B cell (primary cell): ENCODE measurements around the gene MRPS22. TPM values are rescaled to one million over a fixed set of nuclear protein-coding genes. Genes with fewer than 3 reads are reported as not detected.

Experiments
- ATAC-seq: fragments of 200-7000 bp; cut with Tn5 transposase; one replicate; pipeline ENCODE4 v1.10.0; 2021; ENCODE audit warnings: low read depth, mild to moderate bottlenecking, moderate number of reproducible peaks, moderate library complexity
- CTCF ChIA-PET: fragments of 350-600 bp; sonication (Branson Sonifier 250); formaldehyde crosslinking; loops from one replicate; lab custom pipeline; 2021; ENCODE audit warnings: antibody characterized with exemption, inconsistent platforms; lab: Charles Lee
- POLR2A ChIA-PET: fragments of 350-600 bp; sonication (Branson Sonifier 250); formaldehyde crosslinking; loops from one replicate; lab custom pipeline; 2021; ENCODE audit warnings: antibody characterized with exemption; lab: Charles Lee
- DNase-seq: peaks from one replicate; pipeline ENCODE4 v3.0.0; 2013
- H2AFZ ChIP-seq: 2 replicates; pipeline ENCODE4 v1.6.1; 2012; ENCODE audit warnings: mild to moderate bottlenecking, low read depth, low read length; ENCODE audit not compliant: insufficient read depth, poor library complexity, severe bottlenecking
- H3K27ac ChIP-seq, 2 donors: 1 replicate in 1 of 2; 2 replicates in 1 of 2; pipeline ENCODE4 v1.5.1; 2012 to 2013; ENCODE audit warnings: low read length in 2 of 2, mild to moderate bottlenecking in 2 of 2, moderate library complexity in 1 of 2
- H3K27me3 ChIP-seq, 4 experiments: fragments of 200-600 bp in 1 of 4; sonication (generic) in 1 of 4; replicated peaks in 1 of 4; 1 replicate in 2 of 4; 2 replicates in 2 of 4; pipeline versions ENCODE4 v1.6.1 to v1.7.0; 2013 to 2016; ENCODE audit warnings: low read length in 3 of 4, mild to moderate bottlenecking in 2 of 4, mixed read lengths in 1 of 4, moderate library complexity in 1 of 4; ENCODE audit not compliant: insufficient read depth in 4 of 4, control insufficient read depth in 3 of 4; ENCODE audit errors: control extremely low read depth in 1 of 4
- H3K36me3 ChIP-seq, 2 experiments: replicated peaks in 1 of 2; 1 replicate in 1 of 2; 2 replicates in 1 of 2; pipeline versions ENCODE4 v1.6.1 to v1.7.1; 2013; ENCODE audit warnings: low read length in 1 of 2; ENCODE audit not compliant: insufficient read depth in 2 of 2, control insufficient read depth in 1 of 2; ENCODE audit errors: control extremely low read depth in 1 of 2, extremely low read depth in 1 of 2
- H3K4me1 ChIP-seq, 2 donors: fragments of 200-600 bp in 1 of 2; sonication (generic) in 1 of 2; 1 replicate in 1 of 2; 2 replicates in 1 of 2; pipeline versions ENCODE4 v1.5.1 to v1.6.1; 2013 to 2017; ENCODE audit warnings: low read length in 2 of 2; ENCODE audit not compliant: control insufficient read depth in 2 of 2, insufficient read depth in 2 of 2
- H3K4me2 ChIP-seq: replicated peaks from 2 replicates; pipeline ENCODE3; 2012; ENCODE audit warnings: mild to moderate bottlenecking, low read depth, low read length; ENCODE audit not compliant: poor library complexity, severe bottlenecking
- H3K4me3 ChIP-seq, 5 experiments: fragments of 200-600 bp in 1 of 5; sonication (generic) in 1 of 5; 1 replicate in 3 of 5; 2 replicates in 2 of 5; pipeline versions ENCODE4 v1.5.1 to v1.7.0; 2011 to 2016; ENCODE audit warnings: low read length in 4 of 5, mild to moderate bottlenecking in 4 of 5, low read depth in 2 of 5, control low read depth in 1 of 5, moderate library complexity in 1 of 5; ENCODE audit not compliant: insufficient read depth in 1 of 5; ENCODE audit errors: control extremely low read depth in 1 of 5, extremely low read depth in 1 of 5
- H3K79me2 ChIP-seq: fragments of 200-600 bp; sonication (generic); one replicate; pipeline ENCODE4 v1.6.0; 2016; ENCODE audit warnings: low read length; ENCODE audit not compliant: control insufficient read depth, insufficient read depth
- H3K9ac ChIP-seq: fragments of 200-600 bp; sonication (generic); 2 replicates; pipeline ENCODE4 v1.6.1; 2017; ENCODE audit warnings: mild to moderate bottlenecking, low read length, moderate library complexity
- H3K9me3 ChIP-seq, 3 donors: one replicate each; pipeline versions ENCODE4 v1.6.1 to v1.7.1; 2013; ENCODE audit warnings: low read length in 2 of 3; ENCODE audit not compliant: control insufficient read depth in 2 of 3, insufficient read depth in 1 of 3; ENCODE audit errors: control extremely low read depth in 1 of 3
- H4K20me1 ChIP-seq: 2 replicates; pipeline ENCODE4 v1.6.0; 2012; ENCODE audit warnings: mild to moderate bottlenecking, low read length; ENCODE audit not compliant: insufficient read depth, control insufficient read depth, poor library complexity, severe bottlenecking
- H3K27ac Mint-ChIP-seq: one replicate; pipeline ENCODE4 v1.8.0; 2021; ENCODE audit warnings: mixed read lengths
- H3K27me3 Mint-ChIP-seq: one replicate; pipeline ENCODE4 v1.8.0; 2021; ENCODE audit warnings: mixed read lengths
- H3K4me1 Mint-ChIP-seq: one replicate; pipeline ENCODE4 v1.8.0; 2021; ENCODE audit warnings: mixed read lengths
- H3K4me3 Mint-ChIP-seq: one replicate; pipeline ENCODE4 v1.8.0; 2021; ENCODE audit warnings: mixed read lengths
- H3K9me3 Mint-ChIP-seq: one replicate; pipeline ENCODE4 v1.8.0; 2022; ENCODE audit warnings: mixed read lengths; ENCODE audit not compliant: insufficient read depth
- CTCF ChIP-seq: fragments of 200-600 bp; IDR thresholded peaks from one replicate; pipeline ENCODE4 v1.8.0; 2022; ENCODE audit warnings: antibody characterized with exemption, mild to moderate bottlenecking
- EZH2 ChIP-seq: IDR thresholded peaks from 2 replicates; pipeline ENCODE4 v1.6.1; 2012; ENCODE audit warnings: borderline replicate concordance, low read depth, mild to moderate bottlenecking, moderate library complexity, low read length; ENCODE audit not compliant: insufficient read depth, poor library complexity, severe bottlenecking
- WGBS: methylation state at CpG from one replicate; pipeline ENCODE4 v1.1.5; 2013; ENCODE audit warnings: missing lambda C conversion rate; ENCODE audit not compliant: insufficient coverage; 5-methylcytosine and 5-hydroxymethylcytosine counted together
- intact Hi-C: fragments of 100-400 bp; cut with micrococcal nuclease; formaldehyde crosslinking; loops from one replicate; pipeline ENCODE4 v1.10.0; 2022
- polyA plus RNA-seq: library from polyadenylated mRNA; depleted of rRNA; stranded (reverse); fragments of >200 nt; gene quantifications from 2 replicates; pipeline ENCODE4 v1.2.3, GENCODE V29; 2012
- total RNA-seq, 2 donors: library from RNA; stranded (reverse); fragments of 120-200 nt in 1 of 2; gene quantifications; 1 replicate in 1 of 2; 2 replicates in 1 of 2; pipeline versions ENCODE4 v1.2.3 to v1.2.4, GENCODE V29; 2013 to 2022

MRPS22 gene
- total and polyA plus RNA-seq, 2 donors (not counting 1 experiment from before 2014, with no cell fraction given), result 19.1 to 32.5 TPM

DNA sequence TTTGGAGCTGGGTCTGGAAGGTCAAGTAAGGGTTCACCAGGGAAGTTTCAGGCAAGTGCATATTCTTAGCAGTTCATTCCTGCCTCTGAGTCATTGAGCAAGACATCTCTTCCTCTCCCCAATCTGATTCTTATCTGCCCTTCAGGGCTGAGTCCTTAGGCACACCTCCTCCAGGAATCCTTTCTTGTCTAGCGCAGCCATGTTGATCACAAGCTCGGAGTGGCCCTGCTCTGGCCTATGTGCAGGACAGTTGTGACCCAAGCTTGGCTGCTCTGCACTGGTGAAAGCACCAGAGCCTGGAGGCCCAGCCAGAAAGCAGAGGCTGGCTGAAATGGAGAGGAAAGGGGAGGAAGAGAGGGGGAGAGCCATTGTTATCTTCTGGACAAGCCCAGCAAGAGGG, 30.9 kb upstream of the MRPS22 start:
- intact Hi-C loops, result no loop called here
- ChIA-PET CTCF (no interaction called here), POLR2A (no interaction called here)
- 94% methylated on average over 2 of the region's 2 CpGs for WGBS
- H4K20me1 ChIP-seq, result no peaks in the 10 kb centered on the region
- H3K4me2 ChIP-seq, result no peak overlapping the region
- H3K4me1 ChIP-seq, result no peaks in the 10 kb centered on the region
- ATAC-seq (no peak), DNase-seq (no peak)
- H2AFZ ChIP-seq, result no peak overlapping the region
- no peaks in the 10 kb centered on the region for H3K9me3 ChIP-seq
- no peak overlapping the region for H3K27ac Mint-ChIP-seq
- no peaks in the 10 kb centered on the region for H3K27me3 ChIP-seq
- H3K36me3 ChIP-seq, result no peaks in the 10 kb centered on the region
- no peaks in the 10 kb centered on the region for H3K9me3 Mint-ChIP-seq
- peaks cover 46% of the 10 kb centered on the region for H3K27me3 Mint-ChIP-seq
- no peak overlapping the region for H3K27ac ChIP-seq
- no peak overlapping the region for H3K4me3 ChIP-seq
- H3K9ac ChIP-seq, result no peak overlapping the region
- H3K4me3 Mint-ChIP-seq, result no peak overlapping the region
- no peaks in the 10 kb centered on the region for H3K79me2 ChIP-seq
- TF ChIP-seq CTCF (no peak), EZH2 (no peak)
- H3K4me1 Mint-ChIP-seq, result no peaks in the 10 kb centered on the region

GRCh38 chr3:139313921-139314320, 29.9 kb upstream of the MRPS22 start:
- Histone ChIP-seq H3K9me3 (no peaks in the 10 kb centered on the region), H3K27ac (no peak overlapping the region), H3K79me2 (no peaks in the 10 kb centered on the region), H3K4me2 (no peak overlapping the region), H3K36me3 (no peaks in the 10 kb centered on the region), H3K4me1 (no peaks in the 10 kb centered on the region), H3K9ac (no peak overlapping the region), H3K4me3 (no peak overlapping the region), H3K27me3 (peaks cover 0 to 2% (median 0%) of the 10 kb centered on the region in 4 experiments), H2AFZ (no peak overlapping the region), H4K20me1 (no peaks in the 10 kb centered on the region)
- H3K4me3 Mint-ChIP-seq, result no peak overlapping the region
- no peak for ATAC-seq
- ChIA-PET CTCF (interaction anchor here (0.9 kb wide), 1 partner anchor 380 kb away, joined by 3 read pairs; no protein-coding TSS in a partner anchor), POLR2A (no interaction called here)
- no peaks in the 10 kb centered on the region for H3K9me3 Mint-ChIP-seq
- TF ChIP-seq EZH2 (no peak), CTCF (no peak)
- peaks cover 54% of the 10 kb centered on the region for H3K27me3 Mint-ChIP-seq
- DNase-seq, result no peak
- no peaks in the 10 kb centered on the region for H3K4me1 Mint-ChIP-seq
- 84% methylated on average over 5 of the region's 5 CpGs for WGBS
- intact Hi-C loops, result no loop called here
- H3K27ac Mint-ChIP-seq, result no peak overlapping the region
